Subcutaneous abdominal adipose tissue (tissue), 5 donors: ENCODE data around the gene PTPMT1.
"Not testable (repeated sequence)": the region's sequence is repeated elsewhere in the genome, so short reads cannot be mapped to it uniquely, and the experiment has no call there.

ENCODE experiments used
- H3K27ac ChIP-seq: one replicate; pipeline ENCODE4 v1.7.0; 2013; ENCODE audit warnings: low read depth, mild to moderate bottlenecking, inconsistent platforms, low read length, moderate library complexity
- H3K27me3 ChIP-seq, 5 donors: one replicate each; pipeline ENCODE4 v1.7.0; 2013; ENCODE audit warnings: low read length in 5 of 5, inconsistent platforms in 1 of 5; ENCODE audit not compliant: control insufficient read depth in 5 of 5, insufficient read depth in 4 of 5
- H3K36me3 ChIP-seq, 5 donors: one replicate each; pipeline ENCODE4 v1.7.0; 2013; ENCODE audit warnings: low read length in 5 of 5; ENCODE audit not compliant: control insufficient read depth in 5 of 5, insufficient read depth in 5 of 5
- H3K4me1 ChIP-seq, 5 donors: one replicate each; pipeline ENCODE4 v1.7.0; 2013; ENCODE audit warnings: low read length in 5 of 5, mild to moderate bottlenecking in 3 of 5, moderate library complexity in 1 of 5; ENCODE audit not compliant: control insufficient read depth in 5 of 5, insufficient read depth in 5 of 5
- H3K4me3 ChIP-seq, 5 donors: one replicate each; pipeline ENCODE4 v1.7.0; 2013; ENCODE audit warnings: low read length in 5 of 5, low read depth in 1 of 5
- H3K9ac ChIP-seq, 5 donors: one replicate each; pipeline ENCODE4 v1.7.0; 2013; ENCODE audit warnings: low read length in 5 of 5, mild to moderate bottlenecking in 4 of 5, moderate library complexity in 3 of 5
- H3K9me3 ChIP-seq, 5 donors: one replicate each; pipeline ENCODE4 v1.7.0; 2013; ENCODE audit warnings: low read length in 5 of 5; ENCODE audit not compliant: control insufficient read depth in 5 of 5
- donor health status: healthy.
- donor health status: healthy.
- donor health status: healthy.
- donor health status: healthy.
- donor health status: healthy.

PTPMT1 gene

GRCh38 chr11:47546274-47546673 is 19.1 kb upstream of the PTPMT1 start:
- H3K4me1 ChIP-seq, result peaks cover 0 to 46% (median 40%) of the 10 kb centered on the region in 5 donors
- H3K27me3 ChIP-seq, H3K9ac ChIP-seq, H3K9me3 ChIP-seq, H3K4me3 ChIP-seq, H3K36me3 ChIP-seq, H3K27ac ChIP-seq: not testable (repeated sequence)

DNA sequence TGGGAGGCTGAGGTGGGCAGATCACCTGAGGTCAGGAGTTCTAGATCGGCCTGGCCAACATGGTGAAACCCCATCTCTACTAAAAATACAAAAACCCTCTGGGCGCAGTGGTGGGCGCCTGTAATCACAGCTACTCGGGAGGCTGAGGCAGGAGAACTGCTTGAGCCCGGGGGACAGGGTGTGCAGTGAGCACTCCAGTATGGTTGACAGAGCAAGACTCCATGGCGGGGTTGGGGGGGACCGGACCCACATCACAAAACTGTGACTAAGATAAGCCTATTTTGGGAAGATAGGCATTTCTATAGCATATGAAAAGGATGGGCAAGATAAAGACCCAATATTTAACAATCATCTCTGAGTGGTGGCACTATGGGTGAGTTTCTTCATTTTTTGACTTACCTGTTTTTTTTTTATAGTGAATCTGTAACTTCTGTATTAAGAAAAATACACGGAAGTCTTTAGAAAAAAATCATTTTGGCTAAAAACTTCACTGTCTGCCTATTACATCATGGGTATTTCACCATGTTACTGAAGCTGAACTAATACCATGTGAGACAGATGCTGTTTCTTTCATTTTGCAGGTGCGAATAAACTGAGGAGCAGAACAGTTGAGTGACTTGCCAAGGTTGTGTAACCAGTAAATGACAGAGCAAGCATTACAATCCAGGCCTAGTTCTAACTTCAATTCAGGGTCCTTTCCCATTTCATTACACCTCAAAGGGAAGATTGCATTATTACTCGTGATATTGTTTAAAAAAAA is 14.9 kb upstream of the PTPMT1 start:
- Histone ChIP-seq H3K4me3 (peak overlapping the region in 2 of 5 donors; percentile 15 to 16), H3K27ac (peak overlapping the region; percentile 98)

DNA sequence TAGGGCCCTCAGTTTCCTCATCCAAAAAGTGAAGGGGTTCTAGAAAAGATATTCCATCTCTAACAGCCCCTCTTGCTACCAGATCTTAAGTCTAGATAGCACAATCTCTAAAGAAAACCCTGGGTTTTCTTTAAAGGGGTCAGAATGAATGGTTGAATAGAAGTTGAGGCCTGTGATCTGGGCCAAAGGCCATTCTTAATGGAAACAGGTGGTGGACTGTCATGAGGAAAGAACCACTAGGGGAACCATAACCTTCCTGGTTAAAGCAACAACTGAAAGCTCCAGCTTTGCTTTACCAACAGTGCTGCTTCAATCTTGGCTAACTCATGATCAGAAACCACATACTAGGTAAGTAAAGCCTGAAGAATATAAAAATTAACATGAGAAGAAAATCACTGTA is 14.3 kb upstream of the PTPMT1 start:
- Histone ChIP-seq H3K9ac (peak overlapping the region in 3 of 5 donors; percentile 9 to 95 (median 63)), H3K36me3 (no peaks in the 10 kb centered on the region), H3K9me3 (no peaks in the 10 kb centered on the region), H3K27me3 (no peaks in the 10 kb centered on the region), H3K4me1 (peaks cover 0 to 57% (median 50%) of the 10 kb centered on the region in 5 donors), H3K4me3 (peak overlapping the region in 3 of 5 donors; percentile 88 to 96 (median 93)), H3K27ac (peak overlapping the region; percentile 98)

More for the DNA sequence above, 14.9 kb upstream of the PTPMT1 start:
- Histone ChIP-seq H3K9me3 (no peaks in the 10 kb centered on the region), H3K4me1 (peaks cover 0 to 57% (median 50%) of the 10 kb centered on the region in 5 donors), H3K36me3 (no peaks in the 10 kb centered on the region), H3K27me3 (no peaks in the 10 kb centered on the region), H3K9ac (peak overlapping the region in 3 of 5 donors; percentile 9 to 63 (median 56))

GRCh38 chr11:47552056-47552565 is 13.3 kb upstream of the PTPMT1 start:
- H3K4me1 ChIP-seq, result peaks cover 0 to 51% (median 45%) of the 10 kb centered on the region in 5 donors
- peak overlapping the region; percentile 98 for H3K27ac ChIP-seq
- H3K9ac ChIP-seq, result peak overlapping the region; percentile 81 to 99 (median 95)

GRCh38 chr11:47552566-47553405 is 12.6 kb upstream of the PTPMT1 start, which contains the start of gene CELF1:
Gene CELF1, minus strand, starts transcription at chr11:47553132. Its CDS starts 53,609 bp downstream, at chr11:47499523.
- Histone ChIP-seq H3K4me3 (peak within 1 kb of the TSS; percentile 77 to 96 (median 88)), H3K4me1 (peaks cover 0 to 44% (median 38%) of the 10 kb centered on the region in 5 donors), H3K9ac (peak within 1 kb of the TSS; percentile 81 to 99 (median 95)), H3K36me3 (no peaks in the 10 kb centered on the region), H3K27me3 (no peaks in the 10 kb centered on the region), H3K27ac (peak within 1 kb of the TSS; percentile 98), H3K9me3 (no peaks in the 10 kb centered on the region)

More at GRCh38 chr11:47552056-47552565, 13.3 kb upstream of the PTPMT1 start:
- Histone ChIP-seq H3K9me3 (no peaks in the 10 kb centered on the region), H3K27me3 (no peaks in the 10 kb centered on the region), H3K36me3 (no peaks in the 10 kb centered on the region), H3K4me3 (peak overlapping the region; percentile 77 to 96 (median 88))

DNA sequence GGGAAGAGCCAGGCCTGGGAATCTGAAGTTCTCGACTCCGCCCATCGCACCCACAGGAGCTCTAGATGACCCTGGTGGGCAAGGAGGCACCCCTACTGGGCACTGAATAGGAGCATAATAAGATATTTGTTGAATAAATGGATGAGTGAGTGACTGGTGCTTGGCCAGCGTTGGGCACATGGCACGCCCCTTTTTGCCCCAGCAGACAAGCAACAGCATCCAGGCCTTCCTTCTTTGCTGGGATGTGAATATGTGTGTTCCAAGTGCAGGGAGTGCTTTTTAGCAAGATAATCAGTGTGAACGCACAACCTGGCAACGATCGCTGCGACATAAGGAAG is 12.0 kb upstream of the PTPMT1 start:
- Histone ChIP-seq H3K9me3 (no peaks in the 10 kb centered on the region), H3K4me1 (peaks cover 0 to 38% (median 36%) of the 10 kb centered on the region in 5 donors), H3K27me3 (no peaks in the 10 kb centered on the region), H3K36me3 (no peaks in the 10 kb centered on the region), H3K9ac (peak overlapping the region in 4 of 5 donors; percentile 52 to 65 (median 56)), H3K4me3 (peak overlapping the region; percentile 73 to 96 (median 88)), H3K27ac (peak overlapping the region; percentile 98)

- H3K4me1 ChIP-seq, result peaks cover 0 to 16% (median 11%) of the 10 kb centered on the region in 5 donors
- not testable (repeated sequence) for H3K4me3 ChIP-seq, H3K36me3 ChIP-seq, H3K9ac ChIP-seq, H3K27ac ChIP-seq, H3K9me3 ChIP-seq, H3K27me3 ChIP-seq
Measured at GRCh38 chr11:47557004-47557403, 8.4 kb upstream of the PTPMT1 start.

GRCh38 chr11:47558695-47559094 is 6.7 kb upstream of the PTPMT1 start:
- peaks cover 0 to 6% (median 0%) of the 10 kb centered on the region in 5 donors for H3K4me1 ChIP-seq
- H3K9me3 ChIP-seq, result no peaks in the 10 kb centered on the region
- no peak overlapping the region for H3K9ac ChIP-seq
- H3K4me3 ChIP-seq, result no peak overlapping the region
- H3K27me3 ChIP-seq, result no peaks in the 10 kb centered on the region
- H3K36me3 ChIP-seq, result peaks cover 0 to 3% (median 0%) of the 10 kb centered on the region in 5 donors
- H3K27ac ChIP-seq, result no peak overlapping the region

DNA sequence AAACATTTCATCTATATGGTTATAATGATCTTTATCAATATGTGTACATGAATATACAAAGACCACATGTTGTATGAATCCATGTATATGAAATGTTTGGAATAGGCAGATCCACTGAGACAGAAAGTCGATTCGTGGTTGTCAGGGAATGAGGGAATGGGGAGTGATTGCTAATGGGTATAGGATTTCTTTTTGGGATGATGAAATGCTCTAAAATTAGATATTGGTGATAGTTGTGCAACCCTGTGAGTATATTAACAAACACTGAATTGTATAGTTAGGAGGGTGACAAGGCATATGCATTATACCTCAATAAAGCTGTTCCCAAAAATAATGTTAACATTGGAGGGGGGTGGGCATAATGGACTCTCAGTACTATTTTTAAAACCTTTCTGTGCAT is 5.0 kb upstream of the PTPMT1 start:
- H3K4me1 ChIP-seq, result peaks cover 4 to 18% (median 6%) of the 10 kb centered on the region in 5 donors
- H3K27ac ChIP-seq, result no peak overlapping the region
- no peak overlapping the region for H3K9ac ChIP-seq
- no peak overlapping the region for H3K4me3 ChIP-seq
- H3K36me3 ChIP-seq, result peaks cover 0 to 3% (median 0%) of the 10 kb centered on the region in 5 donors
- no peaks in the 10 kb centered on the region for H3K9me3 ChIP-seq
- H3K27me3 ChIP-seq, result no peaks in the 10 kb centered on the region
